Stomach (tissue), 19 donors: ENCODE data around the gene CAAP1. TPM values are rescaled to one million over a fixed set of nuclear protein-coding genes. Genes with fewer than 3 reads are reported as not detected.

Experiments
- DNase-seq, 2 donors: peaks; one replicate each; pipeline versions ENCODE4 v3.0.0 to v3.0.0-alpha.2; 2013 to 2019
- H3K27ac ChIP-seq, 5 donors: fragments of 200-600 bp in 4 of 5; sonication (generic) in 4 of 5; one replicate each; pipeline ENCODE4 v1.5.1; 2013 to 2019; ENCODE audit warnings: mild to moderate bottlenecking in 1 of 5, moderate library complexity in 1 of 5
- H3K27me3 ChIP-seq, 3 donors: fragments of 200-600 bp; sonication (generic); one replicate each; pipeline ENCODE4 v1.5.1; 2017 to 2019; ENCODE audit warnings: mixed run types in 1 of 3
- H3K36me3 ChIP-seq, 4 donors: fragments of 200-600 bp; sonication (generic); 1 replicate in 3 of 4; 2 replicates in 1 of 4; pipeline ENCODE4 v1.5.1; 2016 to 2019
- H3K4me1 ChIP-seq, 4 donors: fragments of 200-600 bp; sonication (generic); one replicate each; pipeline ENCODE4 v1.5.1; 2016 to 2019
- H3K4me3 ChIP-seq, 4 donors: fragments of 200-600 bp; sonication (generic) in 3 of 4; one replicate each; pipeline ENCODE4 v1.5.1; 2016 to 2019; ENCODE audit warnings: mild to moderate bottlenecking in 1 of 4
- H3K9me3 ChIP-seq, 4 donors: fragments of 200-600 bp; sonication (generic); one replicate each; pipeline ENCODE4 v1.5.1; 2016 to 2019
- CTCF ChIP-seq, 7 experiments: fragments of 450-650 bp in 4 of 7; fragments of 200-600 bp in 3 of 7; sonication (generic) in 3 of 7; IDR thresholded peaks; one replicate each; pipeline ENCODE4 v1.5.1; 2016 to 2019; ENCODE audit warnings: antibody characterized with exemption in 7 of 7, control low read depth in 2 of 7, mild to moderate bottlenecking in 1 of 7
- EP300 ChIP-seq: sonication (generic); formaldehyde crosslinking; IDR thresholded peaks from one replicate; pipeline ENCODE4 v1.6.1; 2017; ENCODE audit warnings: antibody characterized with exemption
- POLR2A ChIP-seq, 4 donors: fragments of 450-650 bp; IDR thresholded peaks; one replicate each; pipeline ENCODE4 v1.6.1; 2016; ENCODE audit warnings: antibody characterized with exemption in 4 of 4, control low read depth in 2 of 4, mild to moderate bottlenecking in 1 of 4, moderate library complexity in 1 of 4
- POLR2AphosphoS5 ChIP-seq, 3 donors: sonication (generic); formaldehyde crosslinking; IDR thresholded peaks; one replicate each; pipeline ENCODE4 v1.6.1; 2016; ENCODE audit warnings: antibody characterized with exemption in 3 of 3
- WGBS, 5 donors: extraction: QIAGEN DNeasy Blood & Tissue Kit in 3 of 5; methylation state at CpG; one replicate each; pipeline versions ENCODE4 v1.1.5 to v1.1.7; 2013 to 2018; 5-methylcytosine and 5-hydroxymethylcytosine counted together
- intact Hi-C: fragments of 100-400 bp; cut with DNase I; formaldehyde crosslinking; loops from one replicate; pipeline ENCODE4 v1.15.1; 2023; ENCODE audit warnings: low total_unique reads
- long read RNA-seq, 10 donors: transcript quantifications; one replicate each; lab custom pipeline, GENCODE V29; 2026
- polyA plus RNA-seq, 3 donors: library from polyadenylated mRNA; stranded (reverse); fragments of 200-250 nt; gene quantifications; one replicate each; pipeline ENCODE4 v1.2.3, GENCODE V29; 2013
- total RNA-seq, 5 donors: library from RNA; depleted of rRNA; stranded (reverse); fragments of >200 nt; gene quantifications; one replicate each; pipeline versions ENCODE4 v1.1.0 to v1.2.3, GENCODE V29; 2014 to 2016
- donor health status: healthy with polysubstance abuse.
- donor health status: Bipolar disorder and iron deficiency.
- donor health status: healthy.

CAAP1 gene
- 10 to 100 TPM; 15.1 to 58.9 (median 39.3) TPM for total RNA-seq
- 10 to 100 TPM in 1 of 3 donors, 1 to 10 TPM in 2; 8.7 to 12.4 (median 9.7) TPM for polyA plus RNA-seq
- long read RNA-seq, donor 1, partial matches to known transcripts = 0 of 1 reads
- long read RNA-seq, donor 1, other reads (novel, unspliced or antisense) = 0 of 1 reads
- long read RNA-seq, donor 2, partial matches to known transcripts = 0 of 4 reads
- long read RNA-seq, donor 2, other reads (novel, unspliced or antisense) = 0 of 4 reads
- long read RNA-seq, donor 3, partial matches to known transcripts = 0 of 2 reads
- long read RNA-seq, donor 3, other reads (novel, unspliced or antisense) = 0 of 2 reads
- long read RNA-seq, donor 4 = 0 reads
- long read RNA-seq, donor 5, transcript CAAP1-201 (6 exons, 2,791 nt) = major isoform, 8 of 9 reads
- long read RNA-seq, donor 5, partial matches to known transcripts = 0 of 9 reads
- long read RNA-seq, donor 5, other reads (novel, unspliced or antisense) = 0 of 9 reads
- long read RNA-seq, donor 6, transcript CAAP1-201 (6 exons, 2,791 nt) = major isoform, 18 of 21 reads
- long read RNA-seq, donor 6, partial matches to known transcripts = 0 of 21 reads
- long read RNA-seq, donor 6, other reads (novel, unspliced or antisense) = 0 of 21 reads
- long read RNA-seq, donor 7, transcript CAAP1-201 (6 exons, 2,791 nt) = major isoform, 7 of 7 reads
- long read RNA-seq, donor 7, partial matches to known transcripts = 0 of 7 reads
- long read RNA-seq, donor 7, other reads (novel, unspliced or antisense) = 0 of 7 reads
- long read RNA-seq, donor 8, transcript CAAP1-201 (6 exons, 2,791 nt) = major isoform, 5 of 6 reads
- long read RNA-seq, donor 8, partial matches to known transcripts = 0 of 6 reads
- long read RNA-seq, donor 8, other reads (novel, unspliced or antisense) = 0 of 6 reads
- long read RNA-seq, donor 9, partial matches to known transcripts = 0 of 3 reads
- long read RNA-seq, donor 9, other reads (novel, unspliced or antisense) = 0 of 3 reads
- long read RNA-seq, donor 10, partial matches to known transcripts = 0 of 4 reads
- long read RNA-seq, donor 10, other reads (novel, unspliced or antisense) = 0 of 4 reads

GRCh38 chr9:26892251-26893029 lies at the start of gene CAAP1:
Gene CAAP1 (minus strand): TSS chr9:26892802. CDS start chr9:26892715, 87 bp downstream.
- 0 to 1% (median 0%) methylated on average over 30 to 70 of the region's 70 CpGs for WGBS, 5 donors
- intact Hi-C loops = no loop called here
- Histone ChIP-seq H3K27me3 (no peaks in the 10 kb centered on the region), H3K4me1 (peaks cover 8 to 45% (median 33%) of the 10 kb centered on the region in 4 donors), H3K36me3 (no peaks in the 10 kb centered on the region), H3K9me3 (peaks cover 0 to 7% (median 0%) of the 10 kb centered on the region in 4 donors), H3K27ac (peak within 1 kb of the TSS; percentile 92 to 99 (median 97)), H3K4me3 (peak within 1 kb of the TSS; percentile 66 to 96 (median 80))
- peak; percentile 94 to 98 for DNase-seq
- TF ChIP-seq POLR2A (IDR thresholded peaks at IDR 0.05) = peak in 2 of 4 donors; percentile 46 to 77
- TF ChIP-seq POLR2AphosphoS5 (IDR thresholded peaks at IDR 0.05) = peak; percentile 93 to 96 (median 94)
- TF ChIP-seq EP300 = no peak
- peak in 4 of 7 experiments; percentile 6 to 27 (median 14) for TF ChIP-seq CTCF (IDR thresholded peaks at IDR 0.05)

- 89 to 97% (median 93%) methylated on average over 1 of the region's 1 CpG for WGBS, 5 donors
- no peak overlapping the region for H3K4me3 ChIP-seq
Observed at GRCh38 chr9:26940779-26941178, 48.2 kb upstream of the CAAP1 start.

GRCh38 chr9:26939955-26940711 lies 47.5 kb upstream of the CAAP1 start:
- peaks cover 0 to 8% (median 0%) of the 10 kb centered on the region in 4 donors for H3K36me3 ChIP-seq
- no peaks in the 10 kb centered on the region for H3K27me3 ChIP-seq
- DNase-seq = no peak
- no peak overlapping the region for H3K4me3 ChIP-seq
- peaks cover 0 to 8% (median 4%) of the 10 kb centered on the region in 4 donors for H3K9me3 ChIP-seq
- no peak for TF ChIP-seq POLR2A (IDR thresholded peaks at IDR 0.05)
- TF ChIP-seq POLR2AphosphoS5 (IDR thresholded peaks at IDR 0.05) = no peak
- no peak for TF ChIP-seq EP300
- no peak for TF ChIP-seq CTCF (IDR thresholded peaks at IDR 0.05)
- H3K27ac ChIP-seq = no peak overlapping the region
- intact Hi-C loops = no loop called here
- H3K4me1 ChIP-seq = peaks cover 13 to 55% (median 33%) of the 10 kb centered on the region in 4 donors
- WGBS, 5 donors = 81 to 88% (median 87%) methylated on average over 3 of the region's 3 CpGs

More at GRCh38 chr9:26940779-26941178, 48.2 kb upstream of the CAAP1 start:
- no peaks in the 10 kb centered on the region for H3K27me3 ChIP-seq
- intact Hi-C loops = no loop called here
- peaks cover 19 to 55% (median 36%) of the 10 kb centered on the region in 4 donors for H3K4me1 ChIP-seq
- TF ChIP-seq CTCF (IDR thresholded peaks at IDR 0.05) = no peak
- no peak for TF ChIP-seq EP300
- no peak for TF ChIP-seq POLR2A (IDR thresholded peaks at IDR 0.05)
- no peak for TF ChIP-seq POLR2AphosphoS5 (IDR thresholded peaks at IDR 0.05)
- H3K9me3 ChIP-seq = peaks cover 0 to 8% (median 4%) of the 10 kb centered on the region in 4 donors
- H3K36me3 ChIP-seq = peaks cover 0 to 8% (median 0%) of the 10 kb centered on the region in 4 donors
- no peak for DNase-seq
- no peak overlapping the region for H3K27ac ChIP-seq
